ENCODE data around the gene HECW1.

GRCh38 chr7:43583424-43584194, 471.2 kb downstream of the HECW1 start:
- TF ChIP-seq, protein P1, sequence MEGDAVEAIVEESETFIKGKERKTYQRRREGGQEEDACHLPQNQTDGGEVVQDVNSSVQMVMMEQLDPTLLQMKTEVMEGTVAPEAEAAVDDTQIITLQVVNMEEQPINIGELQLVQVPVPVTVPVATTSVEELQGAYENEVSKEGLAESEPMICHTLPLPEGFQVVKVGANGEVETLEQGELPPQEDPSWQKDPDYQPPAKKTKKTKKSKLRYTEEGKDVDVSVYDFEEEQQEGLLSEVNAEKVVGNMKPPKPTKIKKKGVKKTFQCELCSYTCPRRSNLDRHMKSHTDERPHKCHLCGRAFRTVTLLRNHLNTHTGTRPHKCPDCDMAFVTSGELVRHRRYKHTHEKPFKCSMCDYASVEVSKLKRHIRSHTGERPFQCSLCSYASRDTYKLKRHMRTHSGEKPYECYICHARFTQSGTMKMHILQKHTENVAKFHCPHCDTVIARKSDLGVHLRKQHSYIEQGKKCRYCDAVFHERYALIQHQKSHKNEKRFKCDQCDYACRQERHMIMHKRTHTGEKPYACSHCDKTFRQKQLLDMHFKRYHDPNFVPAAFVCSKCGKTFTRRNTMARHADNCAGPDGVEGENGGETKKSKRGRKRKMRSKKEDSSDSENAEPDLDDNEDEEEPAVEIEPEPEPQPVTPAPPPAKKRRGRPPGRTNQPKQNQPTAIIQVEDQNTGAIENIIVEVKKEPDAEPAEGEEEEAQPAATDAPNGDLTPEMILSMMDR (IDR thresholded peaks at IDR 0.05), result peak in 1 of 6 experiments; percentile 2
- no peak for TF ChIP-seq POLR2A (IDR thresholded peaks at IDR 0.05)
